HUES64 (cell line): Measurements from ENCODE around the gene IL2RA.
"Not testable (repeated sequence)": the region's sequence is repeated elsewhere in the genome, so short reads cannot be mapped to it uniquely, and the experiment has no call there.

Experiments
- H3K27ac ChIP-seq: 2 replicates; pipeline ENCODE4 v1.7.0; 2013; ENCODE audit warnings: low read depth, low read length, inconsistent platforms
- H3K27me3 ChIP-seq: 2 replicates; pipeline ENCODE4 v1.6.1; 2013; ENCODE audit warnings: mild to moderate bottlenecking, low read length; ENCODE audit not compliant: insufficient read depth
- H3K36me3 ChIP-seq: 2 replicates; pipeline ENCODE4 v1.6.1; 2013; ENCODE audit warnings: mild to moderate bottlenecking, low read length; ENCODE audit not compliant: insufficient read depth
- H3K4me1 ChIP-seq: 2 replicates; pipeline ENCODE4 v1.6.1; 2013; ENCODE audit warnings: mild to moderate bottlenecking, low read length, moderate library complexity; ENCODE audit not compliant: insufficient read depth
- H3K4me3 ChIP-seq: 2 replicates; pipeline ENCODE4 v1.5.1; 2013; ENCODE audit warnings: mild to moderate bottlenecking, low read length, moderate library complexity
- H3K9ac ChIP-seq: 2 replicates; pipeline ENCODE4 v1.6.1; 2013; ENCODE audit warnings: mild to moderate bottlenecking, low read depth, low read length
- H3K9me3 ChIP-seq: 2 replicates; pipeline ENCODE4 v1.6.1; 2013; ENCODE audit warnings: low read depth, low read length; ENCODE audit not compliant: insufficient read depth
- WGBS: fragments of 150-250, 120-280 bp; methylation state at CpG from one replicate; pipeline ENCODE4 v1.1.7; 2013; ENCODE audit warnings: missing lambda C conversion rate; 5-methylcytosine and 5-hydroxymethylcytosine counted together

Gene IL2RA

DNA sequence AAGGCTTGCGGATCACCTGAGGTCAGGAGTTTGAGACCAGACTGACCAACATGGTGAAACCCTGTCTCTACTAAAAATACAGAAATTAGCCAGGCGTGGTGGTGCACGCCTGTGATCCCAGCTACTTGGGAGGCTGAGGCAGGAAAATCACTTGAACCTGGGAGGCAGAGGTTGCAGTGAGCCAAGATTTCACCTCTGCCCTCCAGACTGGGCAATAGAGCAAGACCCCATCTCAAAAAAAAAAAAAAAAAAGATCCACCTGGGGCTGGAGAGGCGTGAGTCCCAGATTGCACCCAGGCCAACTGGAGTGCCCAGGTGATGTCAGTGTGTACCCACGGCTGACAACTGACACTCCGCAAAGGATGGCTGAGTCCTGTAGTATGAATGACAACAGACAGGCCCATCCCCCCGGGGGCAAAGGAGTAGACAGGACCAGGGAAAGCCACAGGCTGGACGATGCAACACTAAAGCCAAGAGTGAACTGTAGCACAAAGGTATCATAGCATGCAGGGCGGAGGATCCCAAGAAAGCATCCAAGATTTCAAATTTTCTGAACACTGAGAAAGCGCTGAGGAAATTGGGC, 99.7 kb downstream of the IL2RA start:
- H3K27me3 ChIP-seq = not testable (repeated sequence)

GRCh38 chr10:5961405-5962100, 100.6 kb downstream of the IL2RA start:
- WGBS = 94% methylated on average over 29 of the region's 29 CpGs
- Histone ChIP-seq H3K9ac (no peak overlapping the region), H3K4me1 (no peaks in the 10 kb centered on the region), H3K27ac (no peak overlapping the region), H3K4me3 (no peak overlapping the region), H3K27me3 (no peaks in the 10 kb centered on the region), H3K36me3 (no peaks in the 10 kb centered on the region), H3K9me3 (no peaks in the 10 kb centered on the region)

More for the DNA sequence above, 99.7 kb downstream of the IL2RA start:
- WGBS = 90% methylated on average over 10 of the region's 10 CpGs
- not testable (repeated sequence) for H3K9ac ChIP-seq, H3K36me3 ChIP-seq, H3K4me3 ChIP-seq, H3K4me1 ChIP-seq, H3K9me3 ChIP-seq, H3K27ac ChIP-seq

DNA sequence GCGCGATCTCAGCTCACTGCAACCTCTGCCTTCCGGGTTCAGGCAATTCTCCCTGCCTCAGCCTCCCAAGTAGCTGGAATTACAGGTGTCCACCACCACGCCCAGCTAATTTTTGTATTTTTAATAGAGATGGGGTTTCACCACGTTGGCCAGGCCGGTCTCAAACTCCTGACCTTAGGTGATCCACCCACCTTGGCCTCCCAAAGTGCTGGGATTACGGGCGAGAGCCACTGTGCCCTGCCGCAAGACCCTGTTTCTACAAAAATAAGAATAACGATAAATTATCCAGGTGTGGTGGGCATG, 101.2 kb downstream of the IL2RA start:
- not testable (repeated sequence) for H3K9ac ChIP-seq, H3K36me3 ChIP-seq, H3K4me1 ChIP-seq, H3K9me3 ChIP-seq, H3K27me3 ChIP-seq, H3K27ac ChIP-seq, H3K4me3 ChIP-seq
- 92% methylated on average over 10 of the region's 10 CpGs for WGBS
